T-helper 1 cell treated with Interleukin-12 subunit alpha and Interleukin-12 subunit beta and Interleukin-4 antibody, amounts not matched to agents 30 ng/mL and 1 ng/mL, for 36 hours (primary cell): ENCODE data around the gene PLAU. TPM values are rescaled to one million over a fixed set of nuclear protein-coding genes. Genes with fewer than 3 reads are reported as not detected.
"Not testable (repeated sequence)": the region's sequence is repeated elsewhere in the genome, so short reads cannot be mapped to it uniquely, and the experiment has no call there.

Experiments
- intact Hi-C: fragments of 100-400 bp; cut with micrococcal nuclease; formaldehyde crosslinking; loops from one replicate; pipeline ENCODE4 v1.15.1; 2024
- total RNA-seq: library from RNA; stranded (reverse); gene quantifications from 2 replicates; pipeline ENCODE4 v1.2.3, GENCODE V29; 2022

PLAU gene
- total RNA-seq, 1 donor from 2014 or later: 1.5 TPM

DNA sequence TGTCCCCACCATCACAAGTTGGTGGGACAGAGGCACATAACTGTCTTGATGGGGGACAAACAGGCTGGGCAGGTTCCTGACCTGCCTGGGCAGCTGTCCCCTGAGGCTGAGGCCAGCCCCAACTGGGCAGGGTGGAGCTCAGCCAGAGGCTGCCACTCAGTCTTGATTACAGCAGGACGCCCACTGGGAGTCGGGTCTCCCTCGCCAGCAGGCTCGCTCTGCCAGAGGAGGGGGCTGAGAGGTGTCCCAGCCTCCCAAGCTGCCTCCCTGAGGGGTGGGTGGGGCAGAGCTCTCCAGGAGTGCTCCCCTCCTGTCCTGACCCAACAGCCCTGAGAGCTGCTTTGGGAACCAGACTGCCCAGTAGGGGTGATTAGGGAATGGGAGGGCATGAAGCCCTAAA is 34.8 kb upstream of the PLAU start:
- intact Hi-C loops: loop anchor here (5.0 to 10.0 kb wide), 7 partner anchors 46 to 1356 kb away; partner anchors contain the start of genes PPP3CB and SAMD8

DNA sequence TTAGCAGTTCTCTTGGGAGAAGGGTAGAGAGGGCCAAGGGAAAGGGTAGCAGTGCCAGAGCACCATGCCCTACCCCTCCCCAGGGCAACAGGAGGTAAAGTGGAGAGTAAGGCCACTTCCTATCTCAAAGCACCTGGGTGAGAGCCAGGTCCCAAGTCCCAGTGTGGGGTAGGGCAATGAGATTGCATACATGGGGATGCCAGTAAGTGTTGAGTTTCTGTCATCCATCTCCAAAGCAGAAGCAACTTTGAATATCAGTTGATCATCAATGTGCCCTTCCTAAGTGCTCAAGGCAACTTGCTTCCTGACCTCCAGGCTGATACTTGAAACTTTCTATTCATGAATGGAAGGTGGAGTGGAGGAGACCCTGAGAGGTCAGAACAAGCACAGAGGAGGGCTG is 34.4 kb upstream of the PLAU start:
- intact Hi-C loops: loop anchor here (5.0 to 10.0 kb wide), 7 partner anchors 46 to 1356 kb away; partner anchors contain the start of genes PPP3CB and SAMD8

DNA sequence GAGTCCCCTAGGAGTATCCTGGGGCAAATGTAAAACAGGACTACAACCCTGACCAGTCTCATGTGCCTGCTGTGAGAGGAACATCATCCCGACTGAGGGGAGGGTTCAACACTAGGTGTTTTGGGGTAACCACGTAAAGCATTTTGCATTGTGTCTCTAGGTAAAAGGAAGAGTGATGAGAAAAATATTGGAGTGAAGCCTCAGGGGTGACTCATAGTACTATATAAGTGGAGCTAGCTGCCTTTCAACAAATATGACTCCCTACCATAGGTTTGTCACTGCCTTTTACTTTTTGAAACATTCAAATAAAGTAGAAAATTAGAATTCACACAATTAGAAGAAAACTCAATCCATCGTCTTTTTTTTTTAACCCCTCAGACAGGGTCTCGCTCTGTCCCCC is 34.0 kb upstream of the PLAU start:
- intact Hi-C loops: loop anchor here (1.0 to 10.0 kb wide), 8 partner anchors 45 to 1355 kb away; partner anchors contain the start of genes PPP3CB, SAMD8 and VDAC2

DNA sequence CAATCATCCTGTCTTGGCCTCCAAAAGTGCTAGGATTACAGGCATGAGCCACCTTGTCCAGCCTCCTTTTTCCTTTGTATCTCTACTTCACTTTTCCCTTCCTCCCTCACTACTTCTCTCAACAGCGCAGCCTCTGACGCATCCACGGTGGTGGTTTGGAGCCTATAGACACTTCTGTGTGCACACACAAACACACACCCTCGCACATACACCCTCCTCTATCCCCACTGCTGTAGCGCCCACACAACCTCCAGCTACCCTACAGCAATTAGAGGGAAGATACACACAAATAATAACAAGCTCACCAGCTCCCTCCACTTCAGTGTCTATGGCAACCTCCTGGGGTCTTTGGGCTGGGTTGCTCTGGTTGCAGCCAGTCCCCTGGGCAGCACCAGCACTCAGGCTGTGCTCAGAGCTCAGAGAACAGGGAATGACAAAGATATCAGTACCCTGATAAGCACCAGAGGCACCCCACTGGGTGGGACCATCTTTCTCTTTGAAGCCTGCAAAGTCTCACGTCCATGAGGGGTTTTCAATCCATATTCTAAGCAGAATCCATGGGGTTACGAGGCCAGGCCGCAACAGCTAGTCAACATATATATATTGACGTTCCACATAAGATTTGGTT is 33.3 kb upstream of the PLAU start:
- intact Hi-C loops: loop anchor here (1.0 to 10.0 kb wide), 10 partner anchors 45 to 1355 kb away; partner anchors contain the start of genes PPP3CB, SAMD8 and VDAC2

DNA sequence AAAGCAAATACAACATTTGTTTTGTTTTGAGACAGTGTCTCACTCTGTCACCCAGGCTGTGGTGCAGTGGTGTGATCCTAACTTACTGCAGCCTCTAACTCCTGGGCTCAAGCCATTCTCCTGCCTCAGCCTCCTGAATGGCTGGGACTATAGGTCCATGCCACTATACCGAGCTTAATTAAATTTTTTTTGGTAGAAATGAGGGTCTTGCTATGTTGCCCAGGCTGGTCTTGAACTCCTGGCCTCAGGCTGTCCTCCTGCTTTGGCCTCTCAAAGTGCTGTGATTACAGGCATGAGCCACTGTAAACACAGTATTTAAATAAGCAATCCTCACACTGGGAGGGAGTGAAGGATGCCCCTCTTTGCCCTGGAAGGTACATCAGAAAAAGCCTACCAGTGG is 32.6 kb upstream of the PLAU start:
- intact Hi-C loops: loop anchor here (2.0 to 10.0 kb wide), 9 partner anchors 44 to 1354 kb away; partner anchors contain the start of genes PPP3CB and SAMD8

DNA sequence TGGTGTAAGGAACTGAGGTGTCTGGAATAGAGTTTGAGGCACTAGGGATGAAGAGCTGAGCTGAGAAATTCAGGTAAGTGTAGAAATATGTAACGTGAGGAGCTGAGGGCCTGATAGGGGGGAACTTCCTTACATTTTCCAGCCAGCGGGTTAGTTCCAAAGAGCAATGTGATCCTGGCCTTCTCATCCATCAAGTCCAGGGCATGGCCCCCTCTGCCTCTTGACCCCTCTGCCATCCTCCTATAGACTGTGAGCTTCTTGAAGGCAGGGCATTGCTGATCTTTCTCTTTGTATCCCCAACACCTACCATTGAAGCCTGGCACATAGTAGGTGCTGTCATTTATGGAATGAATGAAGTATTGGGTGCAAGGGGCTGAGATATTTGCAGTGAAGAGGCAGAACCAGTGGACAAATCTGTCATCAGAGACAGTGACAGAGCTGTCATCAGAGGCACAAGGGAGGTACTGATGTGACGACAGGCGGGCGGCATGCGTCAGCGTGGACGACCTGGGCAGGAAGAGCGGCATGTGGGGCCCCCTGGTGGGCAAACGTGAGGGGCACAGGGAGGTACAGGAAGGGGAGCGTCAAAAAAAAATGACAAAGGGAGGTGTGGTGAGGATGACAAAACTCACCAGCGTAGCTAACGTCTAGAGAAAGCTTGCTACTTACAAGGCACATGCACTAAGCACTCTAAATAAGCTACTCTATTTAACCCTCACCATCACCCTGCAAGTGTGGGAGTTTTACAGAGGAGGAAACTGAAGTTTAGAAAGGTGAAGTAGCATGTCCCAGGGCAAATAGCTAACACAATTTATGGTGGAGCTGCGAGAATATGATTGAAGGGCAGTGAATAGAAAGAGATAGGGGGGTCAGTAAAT is 31.4 kb upstream of the PLAU start:
- intact Hi-C loops: loop anchor here (1.0 to 10.0 kb wide), 17 partner anchors 14 to 1353 kb away; partner anchors contain the start of genes ADK, NDST2, PPP3CB and SAMD8

DNA sequence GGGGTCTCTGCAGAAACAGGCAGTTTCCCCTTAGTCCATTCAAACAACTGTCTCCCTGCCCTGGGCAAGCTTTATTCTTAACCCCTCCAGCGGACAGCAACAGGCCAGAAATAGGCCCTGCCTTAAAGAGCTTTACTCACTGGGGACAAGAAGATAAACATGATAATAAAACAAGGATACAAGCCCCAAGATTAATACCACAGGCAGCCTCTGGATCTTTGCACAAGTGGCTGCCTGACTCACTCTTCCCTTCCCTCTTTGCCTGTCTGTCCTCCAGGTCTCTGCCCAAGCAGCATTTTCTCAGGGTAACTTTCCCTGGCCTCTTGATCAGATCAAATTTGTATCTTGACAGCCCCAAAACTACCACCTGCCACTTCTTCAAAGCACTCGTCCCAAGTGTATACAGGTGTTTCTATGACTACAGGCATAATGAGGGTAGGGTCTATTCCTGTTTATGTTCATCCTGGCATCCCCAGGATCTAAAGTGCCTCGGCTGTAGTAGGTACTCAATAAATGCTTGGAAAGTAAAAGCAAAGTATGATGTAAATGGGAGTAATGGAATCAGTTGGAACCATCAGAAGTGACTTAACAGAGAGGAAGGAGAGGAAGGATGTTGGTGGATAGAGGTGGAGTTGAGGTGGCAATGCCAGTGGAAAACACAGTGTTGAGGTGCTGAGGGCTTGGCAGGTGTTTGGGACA is 29.6 kb upstream of the PLAU start:
- intact Hi-C loops: no loop called here

DNA sequence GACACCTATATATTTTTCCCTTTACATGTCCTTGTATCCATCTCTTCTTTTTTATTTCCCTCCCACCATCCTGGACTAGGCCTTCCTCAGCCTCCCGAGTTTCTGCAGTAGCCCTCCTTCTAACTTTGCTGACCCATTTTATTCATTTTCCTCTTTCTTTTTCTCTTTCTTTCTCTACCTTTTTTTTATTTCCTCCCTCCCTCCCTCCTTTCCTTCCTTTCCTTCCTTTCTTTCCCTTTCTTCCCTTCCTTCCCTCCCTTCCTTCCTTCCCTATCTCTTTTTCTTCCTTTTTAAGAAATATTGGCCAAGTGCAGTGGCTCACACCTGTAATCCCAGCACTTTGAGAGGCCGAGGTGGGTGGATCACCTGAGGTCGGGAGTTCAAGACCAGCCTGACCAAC is 26.9 kb upstream of the PLAU start:
- intact Hi-C loops: no loop called here

DNA sequence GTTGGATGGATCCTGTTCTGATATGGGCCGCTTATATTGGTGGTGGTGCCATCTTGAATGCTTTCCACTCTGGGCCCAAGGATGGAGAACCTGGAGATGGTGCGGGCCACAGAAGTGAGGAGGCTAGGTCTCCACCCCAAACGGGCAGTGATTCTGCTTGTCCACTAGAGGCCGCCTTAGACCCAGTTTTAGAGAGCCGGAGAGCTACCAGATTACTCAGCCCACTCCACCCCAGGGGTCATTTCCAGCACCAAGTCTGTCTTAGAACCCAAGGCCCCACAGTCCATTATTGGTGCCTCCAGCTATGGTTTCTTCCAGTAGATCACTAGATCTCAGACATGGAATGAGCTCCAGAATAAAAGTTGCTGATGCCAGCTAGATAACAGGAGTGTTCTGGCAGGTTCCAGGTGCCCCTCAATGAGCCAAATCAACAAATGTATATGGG is 24.8 kb upstream of the PLAU start:
- intact Hi-C loops: loop anchor here (1.0 to 5.0 kb wide), 7 partner anchors 25 to 346 kb away; partner anchors contain the start of gene PLAU

DNA sequence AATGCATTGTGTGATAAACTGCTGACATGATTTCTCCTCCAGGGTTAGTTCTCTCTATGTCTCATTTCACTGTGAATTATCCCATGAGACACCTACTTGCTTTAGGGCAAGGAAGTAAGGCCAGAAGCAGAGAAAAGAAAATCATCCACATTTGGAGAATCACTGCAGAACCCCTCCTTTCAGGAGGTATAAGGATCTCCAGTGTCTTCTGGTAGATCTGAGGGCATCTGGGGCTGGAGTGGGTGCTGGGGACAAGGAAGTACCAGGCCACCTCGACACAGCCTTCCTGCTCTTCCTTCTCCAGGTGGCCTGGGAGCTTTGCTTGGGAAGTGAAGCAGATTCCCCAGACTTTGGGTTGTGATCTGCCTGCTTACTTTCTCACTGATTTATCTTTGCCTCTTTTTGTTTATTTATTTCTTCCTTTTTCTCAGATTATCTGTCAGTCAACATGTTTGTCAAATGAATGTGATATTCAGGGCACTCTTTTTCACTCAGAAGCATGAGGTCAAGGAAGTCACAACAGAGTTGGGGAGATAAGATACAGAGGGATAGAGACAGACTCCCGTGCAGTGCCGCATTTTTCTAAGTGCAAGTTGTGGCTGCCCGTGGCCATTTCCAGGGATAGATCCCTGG is 24.2 kb upstream of the PLAU start:
- intact Hi-C loops: loop anchor here (1.0 to 5.0 kb wide), 7 partner anchors 24 to 346 kb away; partner anchors contain the start of gene PLAU

DNA sequence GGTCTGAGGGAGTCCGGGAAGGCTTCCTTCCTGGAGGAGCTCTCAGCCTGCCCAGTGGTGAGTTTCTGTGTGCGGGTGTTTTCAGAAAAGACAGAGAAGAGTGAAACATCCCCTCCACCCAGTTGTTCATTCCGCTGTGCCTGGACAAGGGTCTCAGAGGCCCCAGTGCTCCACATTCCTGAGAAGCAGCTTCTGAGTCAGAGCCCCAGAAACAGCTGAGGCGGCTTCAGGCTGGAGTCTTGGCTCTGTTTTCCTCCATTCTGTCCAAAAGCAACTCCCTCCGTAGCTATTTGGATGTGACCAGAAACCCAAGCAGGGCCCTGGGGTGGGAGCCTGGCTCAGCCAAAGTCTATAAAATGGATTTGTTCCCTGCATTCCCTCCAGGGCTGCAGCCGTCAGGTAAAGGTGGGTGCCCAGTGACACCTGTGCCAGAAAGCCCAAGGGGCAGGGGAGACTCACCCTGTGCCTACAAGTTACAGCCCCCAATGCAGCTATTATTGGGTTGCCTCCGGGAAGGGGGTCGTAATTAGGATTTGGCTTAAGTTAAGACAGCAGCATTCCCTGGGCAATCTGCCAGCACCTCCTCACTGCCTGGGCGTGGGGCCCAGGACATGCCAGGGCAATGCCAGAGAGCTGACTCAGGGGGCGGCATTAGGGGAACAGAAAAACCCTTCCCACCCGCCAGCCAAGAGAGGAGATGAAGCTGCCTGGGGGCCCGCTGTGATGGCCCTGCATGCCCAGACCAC is 23.5 kb upstream of the PLAU start:
- intact Hi-C loops: loop anchor here (2.0 to 5.0 kb wide), 2 partner anchors 23 to 345 kb away; partner anchors contain the start of gene PLAU

DNA sequence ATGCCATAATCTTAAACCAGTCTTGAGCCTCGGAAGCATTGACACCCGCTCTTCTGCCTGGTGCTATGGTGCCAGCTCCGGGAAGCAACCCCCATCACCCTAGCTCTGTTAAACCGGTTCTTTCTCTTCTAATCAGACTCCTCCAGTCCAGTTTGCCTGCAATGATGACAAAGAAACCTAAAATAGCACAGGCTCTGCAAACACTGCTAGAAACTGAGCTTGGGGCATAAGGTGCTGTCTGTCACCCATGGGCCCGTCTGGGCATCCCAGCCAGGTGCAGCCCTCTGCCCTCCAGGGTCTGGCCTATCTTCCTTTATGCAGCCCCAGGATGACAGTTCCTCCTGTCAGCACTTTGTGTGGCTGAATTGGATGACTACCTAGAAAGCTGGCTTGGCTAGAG is 22.4 kb upstream of the PLAU start:
- intact Hi-C loops: loop anchor here (5.0 kb wide), 1 partner anchor 344 kb away; no protein-coding TSS in a partner anchor

DNA sequence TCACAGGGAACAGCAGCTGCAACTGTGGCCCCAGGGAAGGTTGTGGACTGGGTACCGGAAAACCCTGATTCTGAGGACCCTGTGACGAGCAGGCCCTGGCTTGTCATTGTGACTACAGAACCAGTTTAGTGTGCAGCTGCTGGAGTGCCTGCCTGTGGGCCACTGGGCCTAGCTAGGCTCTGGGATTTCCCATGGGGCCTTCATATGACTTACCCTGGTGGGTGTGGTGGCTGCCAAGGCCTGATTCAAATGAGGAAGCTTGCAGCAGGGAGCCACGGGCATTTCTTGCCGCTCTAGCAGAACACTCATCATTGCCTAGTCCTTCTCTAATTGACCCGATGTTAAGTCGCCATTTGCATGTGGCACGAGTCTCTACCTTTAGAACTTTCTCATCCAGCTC is 21.9 kb upstream of the PLAU start:
- intact Hi-C loops: loop anchor here (5.0 kb wide), 1 partner anchor 343 kb away; no protein-coding TSS in a partner anchor

DNA sequence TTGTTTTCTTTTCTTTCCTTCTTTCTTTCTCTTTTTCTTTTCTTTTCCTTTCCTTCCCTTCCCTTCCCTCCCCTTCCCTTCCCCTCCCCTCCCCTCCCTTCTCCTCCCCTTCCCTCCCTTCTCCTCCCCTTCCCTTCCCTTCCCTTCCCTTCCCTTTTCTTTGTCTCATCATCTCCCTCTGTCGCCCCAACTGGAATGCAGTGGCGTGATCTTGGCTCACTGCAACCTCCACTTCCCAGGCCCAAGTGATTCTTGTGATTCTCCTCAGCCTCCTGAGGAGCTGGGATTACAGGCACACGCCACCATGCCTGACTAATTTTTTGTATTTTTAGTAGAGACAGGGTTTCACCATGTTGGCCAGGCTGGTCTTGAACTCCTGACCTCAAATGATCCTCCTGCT is 21.5 kb upstream of the PLAU start:
- intact Hi-C loops: loop anchor here (5.0 kb wide), 1 partner anchor 343 kb away; no protein-coding TSS in a partner anchor

DNA sequence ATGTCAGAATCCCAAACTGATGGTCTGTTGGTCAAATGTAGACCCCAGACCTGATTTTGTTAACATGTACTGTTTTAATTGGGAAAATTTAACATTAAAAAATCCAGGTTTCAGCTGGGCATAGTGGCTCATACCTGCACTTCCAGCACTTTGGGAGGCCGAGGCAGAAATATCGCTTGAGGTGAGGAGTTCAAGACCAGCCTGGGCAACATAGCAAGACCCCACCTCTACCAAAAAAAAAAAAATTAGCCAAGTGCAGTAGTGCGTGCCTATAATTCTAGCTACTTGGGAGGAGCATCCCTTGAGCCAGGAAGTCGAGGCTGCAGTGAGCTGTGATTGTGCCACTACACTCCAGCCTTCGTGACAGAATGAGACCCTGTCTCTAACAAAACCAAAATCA is 20.7 kb upstream of the PLAU start:
- intact Hi-C loops: no loop called here

DNA sequence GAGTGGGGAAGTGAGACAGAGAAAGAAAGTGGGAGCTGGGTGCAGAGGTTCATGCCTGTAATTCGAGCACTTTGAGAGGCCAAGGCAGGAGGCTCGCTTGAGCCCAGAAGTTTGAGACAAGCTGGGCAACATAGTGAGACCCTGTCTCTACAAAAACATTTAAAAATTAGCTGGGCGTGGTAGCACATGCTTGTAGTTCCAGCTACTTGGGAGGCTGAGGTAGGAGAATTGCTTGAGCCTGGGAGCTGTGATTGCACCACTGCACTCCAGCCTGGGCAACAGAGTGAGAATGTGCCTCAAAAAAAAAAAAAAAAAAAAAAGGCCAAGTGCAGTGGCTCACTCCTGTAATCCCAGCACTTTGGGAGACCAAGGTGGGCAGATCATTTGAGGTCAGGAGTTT is 20.1 kb upstream of the PLAU start:
- intact Hi-C loops: not testable (repeated sequence)

DNA sequence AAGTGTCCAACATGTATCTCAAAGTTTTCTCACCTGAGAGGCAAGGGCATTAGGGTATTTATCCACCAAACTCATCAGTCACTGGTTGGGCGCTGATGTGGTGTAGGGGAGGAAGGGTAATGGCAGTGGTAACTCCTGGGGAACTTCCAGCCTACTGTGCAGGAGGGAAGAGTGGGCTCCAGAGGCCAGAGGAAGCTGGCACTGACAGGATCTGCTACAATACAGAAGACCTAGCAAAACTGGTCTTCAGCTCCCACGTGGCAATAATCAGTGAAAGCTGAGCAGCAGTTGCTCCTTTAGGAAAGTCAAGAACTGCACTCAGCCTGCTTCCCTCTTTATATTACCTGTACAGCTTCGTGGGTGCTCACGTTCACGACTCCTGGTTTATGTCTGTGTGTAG is 19.4 kb upstream of the PLAU start:
- intact Hi-C loops: no loop called here

DNA sequence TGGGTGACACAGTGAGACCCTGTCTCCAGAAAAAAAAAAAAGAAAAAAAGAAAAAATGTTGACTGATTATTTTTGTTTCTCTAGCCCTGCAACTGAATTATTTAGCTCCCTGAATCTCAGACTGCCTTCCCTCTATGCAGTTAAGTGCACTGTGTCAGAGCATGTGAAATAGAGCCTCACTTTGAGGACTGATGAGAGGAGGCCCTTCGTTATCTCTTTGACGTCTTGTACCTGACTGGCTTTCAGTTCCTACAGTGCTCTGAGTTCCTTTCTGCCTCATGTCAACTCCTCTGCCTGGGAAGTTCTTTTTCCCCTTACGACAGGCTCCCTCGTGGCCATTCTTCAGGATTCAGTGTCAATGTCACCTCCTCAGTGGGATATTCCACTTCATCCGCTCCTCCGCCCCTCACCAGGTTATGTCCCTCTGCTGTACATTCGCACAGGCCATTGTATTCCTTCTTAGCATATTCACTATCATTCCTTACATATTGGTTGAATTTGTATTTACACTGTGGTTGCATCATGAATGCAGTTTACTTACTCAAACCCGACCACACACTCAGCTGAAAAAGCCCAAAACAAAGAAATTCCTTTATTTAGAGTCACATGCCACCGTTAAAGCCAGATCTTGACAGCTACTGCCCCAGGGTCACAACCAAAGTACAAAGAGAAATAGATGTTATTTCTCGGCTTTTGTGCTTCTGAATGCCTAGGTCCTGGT is 18.5 kb upstream of the PLAU start:
- intact Hi-C loops: no loop called here

DNA sequence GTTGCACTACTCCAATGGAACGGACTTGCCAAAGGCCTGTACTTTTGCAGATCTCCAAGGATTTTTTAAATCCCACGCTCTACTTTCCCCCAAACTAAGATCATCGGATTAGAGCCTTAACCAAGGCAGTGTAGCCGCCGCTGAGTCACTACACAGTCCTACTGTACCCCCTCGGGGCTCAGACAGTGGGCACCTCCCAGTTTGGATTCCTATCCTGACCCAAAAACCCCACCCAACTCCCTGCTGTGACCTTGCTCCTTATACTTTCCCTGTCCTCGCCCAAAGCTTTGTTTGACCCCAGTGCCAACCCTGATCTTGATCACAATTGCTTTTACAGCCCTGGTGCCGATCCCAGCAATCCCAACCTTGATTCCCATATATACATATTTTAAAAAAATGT is 17.5 kb upstream of the PLAU start:
- intact Hi-C loops: no loop called here
